ENCODE measurements around the gene SLC12A9.

GRCh38 chr7:100867776-100868485 is 15.4 kb downstream of the SLC12A9 start:
- TF ChIP-seq CTCF (IDR thresholded peaks at IDR 0.05) (no peak), POLR2AphosphoS5 (IDR thresholded peaks at IDR 0.05) (no peak), POLR2A (IDR thresholded peaks at IDR 0.05) (no peak), EP300 (IDR thresholded peaks at IDR 0.05) (no peak)
